ENCODE results near the gene SGSM1.

DNA sequence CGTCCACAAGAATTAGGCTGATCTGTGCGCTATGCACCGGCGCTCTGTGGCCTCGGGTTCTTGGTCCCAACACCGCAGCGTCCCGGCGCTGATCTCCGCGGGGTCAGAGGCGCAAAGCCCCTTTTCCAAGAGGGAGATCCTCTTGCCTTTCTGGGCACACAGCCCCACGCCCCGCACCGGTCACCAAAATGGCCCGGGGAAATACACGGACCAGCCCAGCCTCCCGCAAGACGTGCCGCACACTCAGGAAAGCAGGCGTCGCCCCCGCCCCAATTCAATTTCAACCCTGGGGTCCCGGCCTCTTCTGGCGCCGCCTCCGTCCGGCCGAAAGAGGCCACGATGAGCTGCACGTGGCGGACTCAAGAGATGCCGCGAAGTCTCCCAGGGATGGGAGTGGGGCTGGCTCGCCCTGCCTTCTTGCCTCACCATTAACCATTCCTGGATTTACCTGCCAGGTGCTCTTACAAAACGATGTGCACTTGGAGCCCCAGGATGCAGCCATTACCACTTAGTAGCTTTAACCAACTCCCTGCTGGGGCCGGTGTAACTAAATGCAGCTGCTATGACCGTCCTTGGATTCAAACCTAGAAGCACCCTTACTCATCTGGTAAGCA lies 42.0 kb upstream of the SGSM1 start:
- TF ChIP-seq, protein P1, sequence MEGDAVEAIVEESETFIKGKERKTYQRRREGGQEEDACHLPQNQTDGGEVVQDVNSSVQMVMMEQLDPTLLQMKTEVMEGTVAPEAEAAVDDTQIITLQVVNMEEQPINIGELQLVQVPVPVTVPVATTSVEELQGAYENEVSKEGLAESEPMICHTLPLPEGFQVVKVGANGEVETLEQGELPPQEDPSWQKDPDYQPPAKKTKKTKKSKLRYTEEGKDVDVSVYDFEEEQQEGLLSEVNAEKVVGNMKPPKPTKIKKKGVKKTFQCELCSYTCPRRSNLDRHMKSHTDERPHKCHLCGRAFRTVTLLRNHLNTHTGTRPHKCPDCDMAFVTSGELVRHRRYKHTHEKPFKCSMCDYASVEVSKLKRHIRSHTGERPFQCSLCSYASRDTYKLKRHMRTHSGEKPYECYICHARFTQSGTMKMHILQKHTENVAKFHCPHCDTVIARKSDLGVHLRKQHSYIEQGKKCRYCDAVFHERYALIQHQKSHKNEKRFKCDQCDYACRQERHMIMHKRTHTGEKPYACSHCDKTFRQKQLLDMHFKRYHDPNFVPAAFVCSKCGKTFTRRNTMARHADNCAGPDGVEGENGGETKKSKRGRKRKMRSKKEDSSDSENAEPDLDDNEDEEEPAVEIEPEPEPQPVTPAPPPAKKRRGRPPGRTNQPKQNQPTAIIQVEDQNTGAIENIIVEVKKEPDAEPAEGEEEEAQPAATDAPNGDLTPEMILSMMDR (IDR thresholded peaks at IDR 0.05): no peak
- TF ChIP-seq POLR2A (IDR thresholded peaks at IDR 0.05): no peak
